ENCODE results near the gene ABTB1.

DNA sequence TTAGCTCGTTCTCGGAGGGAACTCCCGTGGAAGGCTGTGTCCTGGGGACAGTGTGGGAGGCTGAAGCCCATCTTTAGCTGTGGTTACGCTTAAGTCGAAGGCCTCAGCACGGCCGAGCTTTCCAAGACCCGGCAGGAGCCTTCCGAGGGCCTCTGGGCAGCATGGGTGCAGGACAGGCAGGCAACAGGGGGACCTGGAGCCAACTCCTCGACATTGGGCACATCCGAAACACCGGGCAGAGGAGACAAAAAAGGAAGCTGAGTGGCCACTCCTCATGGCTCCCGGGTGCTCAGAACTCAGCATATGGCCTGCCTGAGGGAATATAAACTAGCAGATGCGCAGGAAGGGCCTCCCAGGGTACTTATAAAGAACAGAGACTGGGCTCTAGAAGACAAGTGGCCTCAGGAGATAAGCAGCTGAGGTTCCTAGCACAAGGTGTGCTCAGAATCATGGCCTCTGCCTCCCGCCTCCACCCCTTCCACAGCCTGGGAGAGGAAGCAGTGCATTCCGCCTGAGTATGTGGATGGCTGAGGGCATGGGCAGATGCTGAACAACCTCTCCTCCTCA is 34.1 kb downstream of the ABTB1 start:
- TF ChIP-seq, protein P1, sequence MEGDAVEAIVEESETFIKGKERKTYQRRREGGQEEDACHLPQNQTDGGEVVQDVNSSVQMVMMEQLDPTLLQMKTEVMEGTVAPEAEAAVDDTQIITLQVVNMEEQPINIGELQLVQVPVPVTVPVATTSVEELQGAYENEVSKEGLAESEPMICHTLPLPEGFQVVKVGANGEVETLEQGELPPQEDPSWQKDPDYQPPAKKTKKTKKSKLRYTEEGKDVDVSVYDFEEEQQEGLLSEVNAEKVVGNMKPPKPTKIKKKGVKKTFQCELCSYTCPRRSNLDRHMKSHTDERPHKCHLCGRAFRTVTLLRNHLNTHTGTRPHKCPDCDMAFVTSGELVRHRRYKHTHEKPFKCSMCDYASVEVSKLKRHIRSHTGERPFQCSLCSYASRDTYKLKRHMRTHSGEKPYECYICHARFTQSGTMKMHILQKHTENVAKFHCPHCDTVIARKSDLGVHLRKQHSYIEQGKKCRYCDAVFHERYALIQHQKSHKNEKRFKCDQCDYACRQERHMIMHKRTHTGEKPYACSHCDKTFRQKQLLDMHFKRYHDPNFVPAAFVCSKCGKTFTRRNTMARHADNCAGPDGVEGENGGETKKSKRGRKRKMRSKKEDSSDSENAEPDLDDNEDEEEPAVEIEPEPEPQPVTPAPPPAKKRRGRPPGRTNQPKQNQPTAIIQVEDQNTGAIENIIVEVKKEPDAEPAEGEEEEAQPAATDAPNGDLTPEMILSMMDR (conservative IDR thresholded peaks at IDR 0.05; ENCODE audit: low read depth, low read length), result no peak
- no peak for TF ChIP-seq EZH2phosphoT487 (IDR thresholded peaks at IDR 0.05; ENCODE audit: borderline replicate concordance, low read length)
